Activated T-helper 9 cell treated with anti-CD3 and anti-CD28 coated beads, Interleukin-2, amount 50 U/mL, for 16 hours (primary cell): ENCODE measurements around the gene MAZ.
"Not testable (repeated sequence)": the region's sequence is repeated elsewhere in the genome, so short reads cannot be mapped to it uniquely, and the experiment has no call there.

Experiments
- DNase-seq: peaks from one replicate; pipeline ENCODE4 v3.0.0-alpha.2; 2020; ENCODE audit warnings: low read depth

Gene MAZ

GRCh38 chr16:29825145-29826044 is 19.1 kb downstream of the MAZ start:
- no peak for DNase-seq

GRCh38 chr16:29826342-29826695 is 20.0 kb downstream of the MAZ start:
- no peak for DNase-seq

GRCh38 chr16:29830774-29831173 is 24.4 kb downstream of the MAZ start:
- DNase-seq: no peak

GRCh38 chr16:29831490-29831889 is 25.2 kb downstream of the MAZ start:
- no peak for DNase-seq

GRCh38 chr16:29833219-29833618 is 26.9 kb downstream of the MAZ start:
- not testable (repeated sequence) for DNase-seq

- DNase-seq: no peak
Observed at GRCh38 chr16:29834079-29834478, 27.8 kb downstream of the MAZ start.

GRCh38 chr16:29835926-29836325 is 29.6 kb downstream of the MAZ start:
- no peak for DNase-seq

GRCh38 chr16:29836623-29837022 is 30.3 kb downstream of the MAZ start:
- no peak for DNase-seq

- no peak for DNase-seq
Observed at GRCh38 chr16:29837841-29838240, 31.5 kb downstream of the MAZ start.

GRCh38 chr16:29839822-29840221 is 33.5 kb downstream of the MAZ start:
- no peak for DNase-seq

- DNase-seq: no peak
Observed at GRCh38 chr16:29840240-29840639, 33.9 kb downstream of the MAZ start.

- no peak for DNase-seq
Observed at GRCh38 chr16:29841631-29842030, 35.3 kb downstream of the MAZ start.

- DNase-seq: no peak
Observed at GRCh38 chr16:29842732-29843346, 36.5 kb downstream of the MAZ start.

GRCh38 chr16:29843931-29844330 is 37.6 kb downstream of the MAZ start:
- DNase-seq: no peak

- DNase-seq: no peak
Observed at GRCh38 chr16:29844575-29845331, 38.4 kb downstream of the MAZ start.

- no peak for DNase-seq
Observed at GRCh38 chr16:29845656-29846055, 39.3 kb downstream of the MAZ start.

GRCh38 chr16:29848420-29849297 is 42.3 kb downstream of the MAZ start:
- DNase-seq: peak; percentile 76

- DNase-seq: no peak
Observed at GRCh38 chr16:29849505-29849904, 43.2 kb downstream of the MAZ start.

GRCh38 chr16:29850998-29851397 is 44.7 kb downstream of the MAZ start:
- no peak for DNase-seq

GRCh38 chr16:29852654-29853053 is 46.3 kb downstream of the MAZ start:
- DNase-seq: no peak

- no peak for DNase-seq
Observed at GRCh38 chr16:29854520-29855100, 48.3 kb downstream of the MAZ start.
